Choroid plexus epithelial cell (primary cell): ENCODE measurements around the gene RAD51B.

Experiments
- DNase-seq: peaks from one replicate; pipeline ENCODE4 v3.0.0-alpha.2; 2010; ENCODE audit warnings: low read depth
- H3K4me3 ChIP-seq: 2 replicates; pipeline ENCODE4 v1.5.1; 2011; ENCODE audit warnings: low read depth, mild to moderate bottlenecking, control low read depth, low read length, moderate library complexity
- TF ChIP-seq, protein P1 (sequence below): conservative IDR thresholded peaks from 2 replicates; pipeline ENCODE4 v1.5.1; 2011; ENCODE audit warnings: low read depth, mild to moderate bottlenecking, control low read depth, inconsistent platforms, low read length, moderate library complexity

RAD51B gene

DNA sequence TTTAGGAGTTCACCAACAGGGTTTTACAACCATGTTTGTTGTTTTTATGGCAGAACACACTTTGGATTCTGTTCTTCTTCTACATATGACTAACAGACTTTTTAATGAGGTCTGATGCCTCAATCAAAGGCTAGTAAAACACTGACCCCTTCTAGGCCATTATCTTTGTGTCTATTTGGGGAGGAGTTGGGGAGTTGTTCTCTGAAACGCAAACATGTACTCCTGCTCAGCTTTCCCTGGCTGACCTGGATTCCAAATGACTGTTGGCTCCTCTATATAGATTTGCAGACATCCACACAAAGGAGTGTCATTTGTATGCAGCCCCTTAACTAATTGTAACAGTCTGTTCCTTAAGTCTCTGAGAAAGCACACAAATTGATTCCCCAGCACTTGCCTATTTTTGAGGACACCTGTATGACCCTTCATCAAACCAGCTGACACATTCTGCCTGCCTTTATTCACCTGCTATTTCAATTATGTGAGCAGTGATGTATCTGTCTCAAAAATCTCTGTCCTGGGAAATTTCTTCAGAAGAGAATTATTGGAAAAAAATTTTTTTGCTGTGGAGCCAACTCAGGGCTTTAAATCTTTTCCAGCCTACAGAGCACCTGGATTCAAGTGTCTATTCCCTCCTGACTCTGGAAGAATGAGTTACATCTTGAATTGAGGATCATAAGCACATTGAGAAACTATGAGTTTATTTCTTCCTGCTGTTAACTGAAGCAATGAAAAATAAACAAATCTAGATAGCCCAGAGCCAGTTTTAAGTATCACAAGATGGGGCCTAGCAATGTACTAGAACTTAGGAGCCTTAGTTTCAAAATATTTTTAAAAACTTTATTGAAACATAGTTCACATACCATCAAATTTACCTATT is 417.2 kb downstream of the RAD51B start:
- peak; percentile 60 for DNase-seq
- TF ChIP-seq, protein P1, sequence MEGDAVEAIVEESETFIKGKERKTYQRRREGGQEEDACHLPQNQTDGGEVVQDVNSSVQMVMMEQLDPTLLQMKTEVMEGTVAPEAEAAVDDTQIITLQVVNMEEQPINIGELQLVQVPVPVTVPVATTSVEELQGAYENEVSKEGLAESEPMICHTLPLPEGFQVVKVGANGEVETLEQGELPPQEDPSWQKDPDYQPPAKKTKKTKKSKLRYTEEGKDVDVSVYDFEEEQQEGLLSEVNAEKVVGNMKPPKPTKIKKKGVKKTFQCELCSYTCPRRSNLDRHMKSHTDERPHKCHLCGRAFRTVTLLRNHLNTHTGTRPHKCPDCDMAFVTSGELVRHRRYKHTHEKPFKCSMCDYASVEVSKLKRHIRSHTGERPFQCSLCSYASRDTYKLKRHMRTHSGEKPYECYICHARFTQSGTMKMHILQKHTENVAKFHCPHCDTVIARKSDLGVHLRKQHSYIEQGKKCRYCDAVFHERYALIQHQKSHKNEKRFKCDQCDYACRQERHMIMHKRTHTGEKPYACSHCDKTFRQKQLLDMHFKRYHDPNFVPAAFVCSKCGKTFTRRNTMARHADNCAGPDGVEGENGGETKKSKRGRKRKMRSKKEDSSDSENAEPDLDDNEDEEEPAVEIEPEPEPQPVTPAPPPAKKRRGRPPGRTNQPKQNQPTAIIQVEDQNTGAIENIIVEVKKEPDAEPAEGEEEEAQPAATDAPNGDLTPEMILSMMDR = no peak
- no peak overlapping the region for H3K4me3 ChIP-seq

DNA sequence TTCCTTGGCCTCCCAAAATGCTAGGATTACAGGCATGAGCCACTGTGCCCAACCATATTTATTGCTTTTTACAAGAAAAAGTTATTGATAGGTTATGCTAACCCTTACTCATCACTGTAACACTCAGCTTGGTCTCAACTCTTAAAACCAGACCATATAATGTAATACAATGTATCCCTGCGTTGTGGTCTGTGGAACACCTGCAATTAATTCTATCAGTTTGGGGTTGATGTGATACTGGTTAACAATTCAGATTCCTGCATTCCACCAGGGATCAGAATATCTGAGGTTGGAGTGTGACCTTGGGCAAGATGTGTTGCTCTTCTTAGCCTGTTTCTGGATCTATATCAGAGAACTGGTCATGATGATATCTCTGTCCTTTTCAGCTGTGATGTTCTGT is 419.0 kb downstream of the RAD51B start:
- DNase-seq = no peak
- TF ChIP-seq, protein P1 = no peak
- H3K4me3 ChIP-seq = no peak overlapping the region

DNA sequence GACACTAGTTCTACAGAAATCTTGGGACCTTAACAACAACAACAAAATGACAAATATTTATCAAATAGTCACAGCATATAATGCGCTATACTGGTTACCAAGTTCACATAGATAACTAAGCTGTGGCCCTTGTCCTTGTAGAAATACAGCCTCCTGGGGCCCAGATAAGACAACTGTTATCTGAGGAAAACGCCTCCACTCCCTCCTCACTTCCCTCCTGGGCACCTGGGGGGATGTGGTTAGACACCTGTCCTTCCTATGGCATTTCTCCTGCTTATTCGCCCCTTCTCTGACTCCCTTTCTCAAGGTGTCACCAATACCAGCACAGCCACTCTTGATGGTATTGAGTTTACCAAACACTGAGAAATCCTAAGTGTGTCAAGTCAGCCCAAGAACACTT is 419.4 kb downstream of the RAD51B start:
- no peak for DNase-seq
- no peak overlapping the region for H3K4me3 ChIP-seq
- TF ChIP-seq, protein P1 = no peak

DNA sequence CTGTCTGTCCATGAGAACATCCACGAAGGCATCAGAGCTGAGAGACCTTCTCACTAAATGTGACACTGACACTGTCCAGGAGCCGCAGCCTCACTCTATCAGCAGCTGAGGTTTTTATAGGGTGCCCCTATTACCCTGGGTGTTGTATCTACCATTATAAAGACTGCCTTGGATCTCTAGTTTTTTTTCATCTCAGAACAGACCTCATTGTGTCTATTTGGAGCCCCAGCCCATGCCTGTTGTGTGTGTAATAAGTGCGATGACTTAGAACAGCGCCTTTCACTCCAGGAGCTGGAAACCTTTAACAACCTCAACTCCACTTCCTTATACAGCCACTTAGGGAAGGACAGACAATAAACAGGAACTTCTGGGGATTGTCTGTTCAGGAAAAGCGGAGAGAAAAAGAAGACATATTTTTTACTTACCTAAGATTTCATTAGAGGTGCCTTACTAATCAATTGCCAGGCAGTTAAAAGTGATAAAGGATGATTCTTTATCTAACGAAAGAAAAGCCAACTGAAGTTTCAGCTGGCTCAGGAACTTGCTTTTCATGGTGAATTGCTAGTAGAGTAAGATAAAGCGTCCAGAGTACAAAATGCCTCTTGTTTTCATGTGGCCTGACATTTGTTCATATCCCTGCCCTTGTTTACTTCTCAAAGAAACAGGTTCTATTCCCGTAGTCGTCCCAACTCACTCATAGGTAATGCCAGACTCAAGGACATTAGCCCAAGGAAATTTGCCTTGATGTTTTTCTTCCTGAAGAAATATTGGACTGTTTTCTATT is 420.6 kb downstream of the RAD51B start:
- H3K4me3 ChIP-seq = no peak overlapping the region
- DNase-seq = peak; percentile 44
- TF ChIP-seq, protein P1 = no peak

DNA sequence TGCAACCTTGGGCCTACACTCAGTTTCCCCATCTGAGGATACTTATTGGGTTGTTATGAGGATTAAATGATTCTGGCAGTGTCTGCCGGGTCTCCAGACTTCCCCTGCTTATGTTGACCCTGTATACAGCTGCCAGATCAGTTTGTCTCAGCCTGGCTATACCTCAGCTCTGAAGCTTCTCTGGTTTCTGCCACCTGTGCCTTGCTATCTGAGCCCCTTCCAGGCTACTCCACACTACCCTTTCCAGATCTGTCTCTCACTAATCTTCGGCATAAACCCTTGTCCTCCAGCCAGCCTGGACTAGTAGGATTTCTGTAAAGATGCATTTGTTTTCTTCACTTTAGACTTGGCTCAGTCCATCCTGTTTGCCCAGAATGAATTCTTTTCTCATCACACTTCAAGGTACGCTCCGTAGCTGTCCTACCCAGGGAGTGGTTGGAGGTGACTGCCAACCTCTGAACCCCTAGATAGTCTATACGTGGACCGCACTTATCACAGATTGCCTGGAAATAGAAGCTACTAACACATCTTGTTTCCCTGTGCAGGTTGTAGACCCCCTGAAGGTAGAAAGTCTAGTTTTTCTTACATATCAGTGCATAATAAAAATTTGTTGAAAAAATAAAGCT is 422.4 kb downstream of the RAD51B start:
- TF ChIP-seq, protein P1 = no peak
- no peak for DNase-seq
- H3K4me3 ChIP-seq = no peak overlapping the region

DNA sequence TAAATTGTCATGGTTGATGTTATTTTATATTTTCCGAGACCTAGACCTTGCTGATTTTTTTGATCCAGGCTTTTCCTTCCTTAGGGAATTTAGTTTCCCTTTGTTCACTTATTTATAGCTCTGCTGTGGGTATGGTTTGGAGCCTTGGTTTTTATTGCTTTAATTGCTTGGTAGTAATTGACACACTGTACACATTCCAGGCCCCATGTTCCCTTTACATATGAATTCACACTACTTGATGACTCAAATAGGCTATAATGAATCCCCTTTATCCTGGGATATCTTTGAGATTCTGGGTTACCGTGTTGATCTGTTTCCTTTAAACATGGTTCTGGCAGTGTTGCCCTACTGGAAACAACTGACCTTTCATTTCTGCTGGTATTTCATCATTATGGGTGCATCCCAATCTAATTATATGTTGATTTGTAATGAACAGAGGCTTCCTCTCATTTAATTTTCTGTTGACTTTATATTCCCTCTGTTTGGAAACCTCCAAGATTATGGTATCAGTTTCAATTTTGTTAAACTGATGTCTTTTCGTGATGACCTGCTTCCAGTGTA is 424.0 kb downstream of the RAD51B start:
- TF ChIP-seq, protein P1 = no peak
- no peak for DNase-seq
- H3K4me3 ChIP-seq = no peak overlapping the region
